ENCODE measurements around the gene SPNS3.

Gene SPNS3

DNA sequence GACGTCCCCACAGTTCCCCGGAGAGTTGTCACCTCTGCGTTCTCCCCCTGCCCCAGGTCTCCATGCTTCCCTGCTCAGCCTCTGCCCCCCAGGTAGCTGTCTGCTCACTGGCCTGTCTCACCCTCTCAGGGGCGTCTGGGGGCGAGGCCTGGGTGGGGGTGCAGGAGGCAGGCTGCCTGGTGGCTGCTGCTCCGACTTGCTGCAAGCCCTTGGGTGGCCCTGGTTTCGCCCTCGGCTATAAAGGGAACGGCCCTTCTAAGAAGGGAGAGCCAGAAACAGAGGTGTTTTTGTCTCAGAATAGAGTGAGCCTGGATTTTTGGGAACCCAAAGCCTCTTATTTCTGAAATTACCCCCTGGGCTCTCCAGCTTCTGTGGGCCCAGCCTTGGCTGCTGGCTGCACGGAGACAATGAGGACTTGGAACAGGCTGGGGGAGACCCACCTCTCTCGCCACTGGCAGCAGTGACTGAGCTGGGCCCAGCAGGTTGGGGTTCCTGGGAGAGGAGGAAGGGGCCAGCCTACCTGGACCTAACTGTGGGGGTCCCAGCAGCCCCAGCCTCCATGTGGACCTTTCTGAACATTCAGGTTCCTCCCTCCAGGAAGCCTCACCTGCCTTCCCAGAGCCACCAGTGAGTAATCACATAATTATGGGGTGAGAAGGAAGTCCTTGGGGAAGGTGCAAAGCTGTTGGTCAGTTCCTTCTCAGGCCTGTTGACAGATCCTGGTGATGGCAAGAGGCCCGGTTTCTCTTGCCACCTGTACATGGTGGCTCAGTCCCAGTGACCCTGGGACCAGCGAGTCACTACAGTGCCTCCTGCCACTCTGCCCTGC is 49.5 kb downstream of the SPNS3 start:
- no peak overlapping the region for H3K4me3 ChIP-seq (ENCODE audit: low read length)
- TF ChIP-seq ZNF274 (IDR thresholded peaks at IDR 0.05; ENCODE audit: low read depth, low read length): no peak

GRCh38 chr17:4485676-4486646 is 52.2 kb downstream of the SPNS3 start:
- no peak for TF ChIP-seq ZNF274 (IDR thresholded peaks at IDR 0.05; ENCODE audit: low read depth, low read length)
- peak overlapping the region; percentile 16; the same call in 1 of the 2 replicates for H3K4me3 ChIP-seq (ENCODE audit: low read length)

- TF ChIP-seq ZNF274 (IDR thresholded peaks at IDR 0.05; ENCODE audit: low read depth, low read length): no peak
- H3K4me3 ChIP-seq (ENCODE audit: low read length): no peak overlapping the region
These were observed 53.6 kb downstream of the SPNS3 start for GRCh38 chr17:4487296-4487695.

DNA sequence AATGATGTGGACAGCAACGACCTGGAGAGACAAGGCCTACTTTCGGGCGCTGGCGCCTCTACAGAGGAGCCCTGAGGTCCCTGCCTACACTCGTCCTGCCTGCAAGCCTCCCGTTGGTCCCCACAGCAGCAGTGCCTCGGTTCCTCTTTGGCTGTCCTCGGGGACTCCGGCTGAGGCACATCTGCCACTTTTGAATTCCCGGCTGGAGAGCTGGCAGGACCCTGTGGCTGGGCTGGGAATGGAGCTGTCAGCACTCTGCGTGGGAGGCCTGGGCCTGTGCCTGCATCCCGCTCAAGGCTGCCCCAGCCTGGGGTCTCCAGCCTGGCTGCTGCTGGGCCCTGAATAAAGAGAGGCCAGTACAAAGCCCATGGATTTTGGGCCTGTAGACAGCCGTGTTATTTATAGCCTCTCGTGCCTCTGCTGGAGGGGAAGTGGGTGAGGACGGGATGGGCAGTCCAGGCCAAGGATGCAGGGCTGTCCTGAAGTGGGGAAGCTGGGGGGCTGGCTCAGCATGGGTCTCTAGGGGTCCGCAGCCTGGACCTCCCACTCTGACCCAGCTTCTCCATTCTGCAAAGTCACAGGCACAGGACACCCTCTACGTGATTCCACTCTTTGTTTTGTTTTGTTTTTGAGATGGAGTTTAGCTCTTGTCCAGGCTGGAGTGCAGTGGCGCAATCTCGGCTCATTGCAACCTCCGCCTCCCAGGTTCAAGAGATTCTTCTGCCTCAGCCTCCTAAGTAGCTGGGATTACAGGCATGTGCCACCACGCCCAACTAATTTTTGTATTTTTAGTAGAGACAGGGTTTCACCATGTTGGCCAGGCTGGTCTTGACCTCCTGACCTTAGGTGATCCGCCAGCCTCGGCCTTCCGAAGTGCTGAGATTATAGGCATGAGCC is 54.3 kb downstream of the SPNS3 start:
- H3K4me3 ChIP-seq (ENCODE audit: low read length): no peak overlapping the region
- TF ChIP-seq ZNF274 (IDR thresholded peaks at IDR 0.05; ENCODE audit: low read depth, low read length): no peak

DNA sequence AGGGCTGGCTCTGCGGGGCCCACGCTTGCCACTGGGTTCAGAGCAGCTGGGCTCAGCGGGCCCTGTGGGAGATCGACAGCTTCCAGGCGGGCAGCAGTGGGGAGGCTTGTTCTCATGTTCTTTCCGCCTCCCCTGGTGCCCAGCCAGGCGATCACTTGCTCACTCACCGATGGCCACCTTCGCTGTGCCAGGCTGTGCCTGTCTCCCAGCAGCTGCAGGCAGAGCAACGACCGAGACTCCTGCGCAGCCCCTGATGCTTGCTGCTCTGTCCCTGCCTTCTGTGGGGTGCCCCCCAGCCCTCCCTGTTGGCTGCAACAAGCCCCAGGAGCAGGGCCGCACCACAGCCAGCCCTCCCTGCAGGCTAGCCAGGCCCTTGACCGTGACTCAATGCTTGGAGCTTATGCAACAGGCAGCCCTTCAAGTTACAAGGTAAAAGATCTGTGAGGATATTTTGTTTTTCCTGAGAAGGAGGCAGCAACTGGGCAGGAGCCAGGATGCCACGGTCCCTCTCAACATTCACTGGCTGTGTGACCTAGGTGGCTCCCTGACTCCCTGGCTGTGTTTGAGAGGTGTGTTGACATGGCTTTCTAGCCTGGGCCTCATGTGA is 55.4 kb downstream of the SPNS3 start:
- TF ChIP-seq ZNF274 (IDR thresholded peaks at IDR 0.05; ENCODE audit: low read depth, low read length): no peak
- H3K4me3 ChIP-seq (ENCODE audit: low read length): no peak overlapping the region

DNA sequence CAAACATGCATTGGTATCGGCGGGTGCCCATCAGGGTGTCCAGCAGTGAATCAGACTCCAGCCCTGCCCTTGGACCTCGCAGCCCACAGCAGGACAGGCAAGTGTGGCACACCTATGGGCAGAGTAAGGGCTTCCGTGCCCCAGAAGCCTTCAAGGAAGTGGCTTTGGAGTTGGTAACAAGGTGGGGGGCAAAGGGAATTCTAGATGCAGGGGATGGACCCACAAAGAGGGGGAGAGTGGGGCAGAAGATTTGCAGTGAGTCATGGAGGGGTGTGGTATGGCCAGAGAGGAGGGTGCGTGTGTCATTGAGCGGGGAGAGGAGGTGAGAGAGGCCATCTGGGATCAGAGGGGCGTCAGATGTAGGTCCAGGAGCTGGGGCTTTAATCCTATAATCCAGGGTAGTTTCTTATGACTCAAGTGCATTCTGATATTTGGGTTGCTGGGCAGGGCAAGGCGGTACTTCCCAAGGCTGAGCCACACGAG is 56.4 kb downstream of the SPNS3 start:
- H3K4me3 ChIP-seq (ENCODE audit: low read length): no peak overlapping the region
- no peak for TF ChIP-seq ZNF274 (IDR thresholded peaks at IDR 0.05; ENCODE audit: low read depth, low read length)

GRCh38 chr17:4490637-4491061 is 56.9 kb downstream of the SPNS3 start:
- H3K4me3 ChIP-seq (ENCODE audit: low read length): no peak overlapping the region
- no peak for TF ChIP-seq ZNF274 (IDR thresholded peaks at IDR 0.05; ENCODE audit: low read depth, low read length)

DNA sequence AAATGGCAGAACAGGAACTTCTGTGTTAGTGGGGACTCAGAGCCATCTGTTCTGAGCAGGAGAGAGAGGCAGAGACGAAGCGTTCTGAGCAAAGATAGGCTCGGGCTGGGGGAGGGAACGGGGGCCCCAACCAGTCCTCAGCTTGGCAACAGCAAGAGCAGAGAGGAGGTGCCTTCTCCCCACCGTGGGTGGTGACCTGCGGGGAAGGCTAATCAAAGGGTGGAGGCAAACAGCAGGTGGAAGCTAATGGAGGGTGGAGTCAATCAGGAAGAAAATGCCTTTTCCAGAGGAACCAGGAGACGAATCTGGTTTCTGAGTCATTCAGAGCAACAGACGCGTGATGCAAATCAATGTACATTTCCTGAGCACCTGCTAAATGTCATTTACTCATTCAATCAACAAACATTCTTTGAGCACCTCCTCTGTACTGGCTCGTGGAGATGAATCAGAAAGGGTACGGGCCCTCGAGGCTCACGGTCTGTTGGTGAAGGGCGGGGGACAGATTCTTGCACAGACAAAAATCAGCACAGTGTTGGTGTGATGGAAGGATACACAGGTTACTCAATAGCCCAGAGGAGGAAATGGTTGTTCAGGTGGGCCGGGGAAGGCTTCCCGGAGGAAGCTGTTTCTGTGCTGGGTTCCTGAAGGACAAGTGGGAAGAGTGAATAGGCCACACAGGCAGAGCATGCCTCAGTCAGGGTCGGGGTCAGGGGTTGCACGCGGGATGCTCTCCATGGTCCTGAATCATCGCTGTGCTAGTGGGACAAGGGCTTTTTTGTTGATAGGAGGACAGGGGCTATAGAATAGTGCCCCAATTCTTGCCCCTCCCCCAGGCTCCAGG is 59.2 kb downstream of the SPNS3 start:
- TF ChIP-seq ZNF274 (IDR thresholded peaks at IDR 0.05; ENCODE audit: low read depth, low read length): no peak

DNA sequence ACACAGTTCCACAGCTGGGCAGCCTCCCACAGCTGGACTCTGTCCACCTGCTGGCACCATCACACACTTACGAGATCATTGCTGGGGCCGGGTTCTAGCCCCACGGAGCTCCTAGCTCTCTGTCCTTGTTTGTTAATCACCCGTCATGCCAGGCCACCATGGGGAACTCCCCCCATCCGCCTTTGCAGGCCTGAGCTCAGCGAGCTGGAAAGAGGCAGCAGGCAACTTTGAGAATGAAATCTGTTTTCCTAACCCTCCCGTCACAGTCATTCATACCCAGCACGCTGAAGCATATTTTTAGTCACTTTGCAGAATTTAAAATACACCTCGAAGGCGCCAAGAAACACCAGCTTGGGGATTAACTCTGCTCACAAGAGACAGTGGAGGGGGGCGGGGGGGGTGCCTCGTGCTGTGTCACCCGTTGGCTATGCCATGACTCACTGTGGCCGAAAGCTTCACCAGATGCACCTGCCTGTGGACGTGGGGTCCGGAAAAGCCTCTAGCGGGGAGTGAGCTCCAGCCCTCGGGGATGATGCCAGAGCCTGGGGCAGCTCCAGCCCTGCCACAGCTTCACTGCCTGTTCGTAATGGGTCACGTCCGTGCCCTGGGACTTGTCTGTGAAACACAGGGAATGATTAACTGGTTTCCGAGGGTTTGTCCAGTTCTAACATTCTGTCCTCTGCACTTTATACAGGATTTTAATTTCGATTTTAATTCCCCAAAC is 63.5 kb downstream of the SPNS3 start:
- TF ChIP-seq ZNF274 (IDR thresholded peaks at IDR 0.05; ENCODE audit: low read depth, low read length): no peak
- H3K4me3 ChIP-seq (ENCODE audit: low read length): no peak overlapping the region

More for the DNA sequence above, 59.2 kb downstream of the SPNS3 start:
- no peak overlapping the region for H3K4me3 ChIP-seq (ENCODE audit: low read length)

GRCh38 chr17:4498461-4499397 is 65.0 kb downstream of the SPNS3 start, which contains the start of gene SPNS2:
Gene SPNS2 (plus strand): TSS chr17:4498881. CDS start chr17:4499048, 167 bp downstream.
- no peak within 1 kb of the TSS for H3K4me3 ChIP-seq (ENCODE audit: low read length)
- no peak for TF ChIP-seq ZNF274 (IDR thresholded peaks at IDR 0.05; ENCODE audit: low read depth, low read length)
